Measurements from ENCODE around the gene PTN.

- TF ChIP-seq CTCF (IDR thresholded peaks at IDR 0.05) = no peak
- no peak for TF ChIP-seq POLR2A (IDR thresholded peaks at IDR 0.05)
These were observed 97.6 kb downstream of the PTN start for GRCh38 chr7:137245890-137246289.

Data from adrenal gland (tissue), 5 donors.